ENCODE data around the gene CA12.

DNA sequence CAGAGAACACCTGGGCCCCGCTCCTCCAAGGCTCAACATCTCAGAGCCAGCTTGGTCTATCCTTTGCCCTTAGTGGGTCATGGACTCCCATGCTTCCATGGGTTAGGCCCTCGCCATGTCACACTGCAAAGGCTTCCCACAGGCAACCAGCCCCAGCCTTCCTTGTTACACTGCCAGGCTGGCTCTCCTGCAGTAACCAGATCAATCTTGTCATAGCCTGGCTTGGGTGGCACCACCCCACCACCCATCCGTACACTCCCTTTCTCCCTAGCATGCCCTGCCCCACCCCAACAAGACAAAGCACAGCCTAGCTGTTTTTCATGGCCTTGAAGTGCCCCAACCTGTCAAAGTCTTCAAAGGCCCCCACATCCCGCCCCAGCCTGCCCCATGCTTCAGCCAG lies 30.5 kb downstream of the CA12 start:
- TF ChIP-seq, protein P1, sequence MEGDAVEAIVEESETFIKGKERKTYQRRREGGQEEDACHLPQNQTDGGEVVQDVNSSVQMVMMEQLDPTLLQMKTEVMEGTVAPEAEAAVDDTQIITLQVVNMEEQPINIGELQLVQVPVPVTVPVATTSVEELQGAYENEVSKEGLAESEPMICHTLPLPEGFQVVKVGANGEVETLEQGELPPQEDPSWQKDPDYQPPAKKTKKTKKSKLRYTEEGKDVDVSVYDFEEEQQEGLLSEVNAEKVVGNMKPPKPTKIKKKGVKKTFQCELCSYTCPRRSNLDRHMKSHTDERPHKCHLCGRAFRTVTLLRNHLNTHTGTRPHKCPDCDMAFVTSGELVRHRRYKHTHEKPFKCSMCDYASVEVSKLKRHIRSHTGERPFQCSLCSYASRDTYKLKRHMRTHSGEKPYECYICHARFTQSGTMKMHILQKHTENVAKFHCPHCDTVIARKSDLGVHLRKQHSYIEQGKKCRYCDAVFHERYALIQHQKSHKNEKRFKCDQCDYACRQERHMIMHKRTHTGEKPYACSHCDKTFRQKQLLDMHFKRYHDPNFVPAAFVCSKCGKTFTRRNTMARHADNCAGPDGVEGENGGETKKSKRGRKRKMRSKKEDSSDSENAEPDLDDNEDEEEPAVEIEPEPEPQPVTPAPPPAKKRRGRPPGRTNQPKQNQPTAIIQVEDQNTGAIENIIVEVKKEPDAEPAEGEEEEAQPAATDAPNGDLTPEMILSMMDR (IDR thresholded peaks at IDR 0.05; ENCODE audit: low read depth, low read length, missing input control) = no peak
- TF ChIP-seq TAF1 (conservative IDR thresholded peaks at IDR 0.05) = no peak
- TF ChIP-seq RAD21 (IDR thresholded peaks at IDR 0.05) = no peak
- no peak for TF ChIP-seq EGR1 (IDR thresholded peaks at IDR 0.05; ENCODE audit: low read depth in 2 of 2)
- TF ChIP-seq GABPA (IDR thresholded peaks at IDR 0.05 in 1 of 2, conservative IDR thresholded peaks at IDR 0.05 in 1 of 2) = no peak
- TF ChIP-seq, protein P2, sequence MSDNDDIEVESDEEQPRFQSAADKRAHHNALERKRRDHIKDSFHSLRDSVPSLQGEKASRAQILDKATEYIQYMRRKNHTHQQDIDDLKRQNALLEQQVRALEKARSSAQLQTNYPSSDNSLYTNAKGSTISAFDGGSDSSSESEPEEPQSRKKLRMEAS (IDR thresholded peaks at IDR 0.05) = no peak
- no peak for TF ChIP-seq HNF4G (IDR thresholded peaks at IDR 0.05)
- TF ChIP-seq, protein P3, sequence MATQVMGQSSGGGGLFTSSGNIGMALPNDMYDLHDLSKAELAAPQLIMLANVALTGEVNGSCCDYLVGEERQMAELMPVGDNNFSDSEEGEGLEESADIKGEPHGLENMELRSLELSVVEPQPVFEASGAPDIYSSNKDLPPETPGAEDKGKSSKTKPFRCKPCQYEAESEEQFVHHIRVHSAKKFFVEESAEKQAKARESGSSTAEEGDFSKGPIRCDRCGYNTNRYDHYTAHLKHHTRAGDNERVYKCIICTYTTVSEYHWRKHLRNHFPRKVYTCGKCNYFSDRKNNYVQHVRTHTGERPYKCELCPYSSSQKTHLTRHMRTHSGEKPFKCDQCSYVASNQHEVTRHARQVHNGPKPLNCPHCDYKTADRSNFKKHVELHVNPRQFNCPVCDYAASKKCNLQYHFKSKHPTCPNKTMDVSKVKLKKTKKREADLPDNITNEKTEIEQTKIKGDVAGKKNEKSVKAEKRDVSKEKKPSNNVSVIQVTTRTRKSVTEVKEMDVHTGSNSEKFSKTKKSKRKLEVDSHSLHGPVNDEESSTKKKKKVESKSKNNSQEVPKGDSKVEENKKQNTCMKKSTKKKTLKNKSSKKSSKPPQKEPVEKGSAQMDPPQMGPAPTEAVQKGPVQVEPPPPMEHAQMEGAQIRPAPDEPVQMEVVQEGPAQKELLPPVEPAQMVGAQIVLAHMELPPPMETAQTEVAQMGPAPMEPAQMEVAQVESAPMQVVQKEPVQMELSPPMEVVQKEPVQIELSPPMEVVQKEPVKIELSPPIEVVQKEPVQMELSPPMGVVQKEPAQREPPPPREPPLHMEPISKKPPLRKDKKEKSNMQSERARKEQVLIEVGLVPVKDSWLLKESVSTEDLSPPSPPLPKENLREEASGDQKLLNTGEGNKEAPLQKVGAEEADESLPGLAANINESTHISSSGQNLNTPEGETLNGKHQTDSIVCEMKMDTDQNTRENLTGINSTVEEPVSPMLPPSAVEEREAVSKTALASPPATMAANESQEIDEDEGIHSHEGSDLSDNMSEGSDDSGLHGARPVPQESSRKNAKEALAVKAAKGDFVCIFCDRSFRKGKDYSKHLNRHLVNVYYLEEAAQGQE (IDR thresholded peaks at IDR 0.05) = no peak
- TF ChIP-seq, protein P4, sequence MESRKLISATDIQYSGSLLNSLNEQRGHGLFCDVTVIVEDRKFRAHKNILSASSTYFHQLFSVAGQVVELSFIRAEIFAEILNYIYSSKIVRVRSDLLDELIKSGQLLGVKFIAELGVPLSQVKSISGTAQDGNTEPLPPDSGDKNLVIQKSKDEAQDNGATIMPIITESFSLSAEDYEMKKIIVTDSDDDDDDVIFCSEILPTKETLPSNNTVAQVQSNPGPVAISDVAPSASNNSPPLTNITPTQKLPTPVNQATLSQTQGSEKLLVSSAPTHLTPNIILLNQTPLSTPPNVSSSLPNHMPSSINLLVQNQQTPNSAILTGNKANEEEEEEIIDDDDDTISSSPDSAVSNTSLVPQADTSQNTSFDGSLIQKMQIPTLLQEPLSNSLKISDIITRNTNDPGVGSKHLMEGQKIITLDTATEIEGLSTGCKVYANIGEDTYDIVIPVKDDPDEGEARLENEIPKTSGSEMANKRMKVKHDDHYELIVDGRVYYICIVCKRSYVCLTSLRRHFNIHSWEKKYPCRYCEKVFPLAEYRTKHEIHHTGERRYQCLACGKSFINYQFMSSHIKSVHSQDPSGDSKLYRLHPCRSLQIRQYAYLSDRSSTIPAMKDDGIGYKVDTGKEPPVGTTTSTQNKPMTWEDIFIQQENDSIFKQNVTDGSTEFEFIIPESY (IDR thresholded peaks at IDR 0.05) = no peak
